Esophagus muscularis mucosa (tissue), 4 donors: ENCODE measurements around the gene TTC12.

Source experiments
- EP300 ChIP-seq: sonication (generic); formaldehyde crosslinking; IDR thresholded peaks from one replicate; pipeline ENCODE4 v1.6.1; 2017; ENCODE audit warnings: antibody characterized with exemption
- POLR2A ChIP-seq: fragments of 450-650 bp; IDR thresholded peaks from one replicate; pipeline ENCODE4 v1.6.1; 2017; ENCODE audit warnings: antibody characterized with exemption, moderate library complexity, mild to moderate bottlenecking, low read depth
- POLR2AphosphoS5 ChIP-seq, 2 donors: sonication (generic); formaldehyde crosslinking; IDR thresholded peaks; one replicate each; pipeline ENCODE4 v1.6.1; 2017; ENCODE audit warnings: antibody characterized with exemption in 2 of 2
- TF ChIP-seq, protein P1 (sequence below), 3 experiments: fragments of 200-600 bp in 2 of 3; fragments of 450-650 bp in 1 of 3; sonication (generic) in 2 of 3; IDR thresholded peaks; one replicate each; pipeline ENCODE4 v1.5.1; 2017 to 2019; ENCODE audit warnings: antibody characterized with exemption in 3 of 3, mild to moderate bottlenecking in 2 of 3, moderate library complexity in 1 of 3

DNA sequence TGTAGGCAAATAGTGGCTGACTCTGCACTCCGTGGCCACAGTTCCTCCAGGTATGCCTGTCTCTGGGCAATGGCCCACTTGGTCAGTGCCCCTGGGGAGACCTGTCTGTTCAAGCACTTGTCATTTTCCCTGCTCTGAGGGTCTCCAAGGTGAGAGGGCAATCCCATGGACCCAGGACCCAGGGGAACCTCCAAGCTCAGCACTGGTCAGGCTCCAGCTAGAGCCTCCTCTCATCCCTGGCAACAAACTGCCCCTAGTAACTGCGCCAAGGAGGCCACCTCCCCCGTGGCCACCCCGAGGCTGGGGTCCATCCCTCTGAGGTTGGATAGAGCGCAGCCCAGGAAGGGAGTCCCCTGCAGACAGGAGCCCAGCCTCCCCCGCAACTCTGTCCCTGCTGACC is 72.5 kb downstream of the TTC12 start:
- TF ChIP-seq, protein P1, sequence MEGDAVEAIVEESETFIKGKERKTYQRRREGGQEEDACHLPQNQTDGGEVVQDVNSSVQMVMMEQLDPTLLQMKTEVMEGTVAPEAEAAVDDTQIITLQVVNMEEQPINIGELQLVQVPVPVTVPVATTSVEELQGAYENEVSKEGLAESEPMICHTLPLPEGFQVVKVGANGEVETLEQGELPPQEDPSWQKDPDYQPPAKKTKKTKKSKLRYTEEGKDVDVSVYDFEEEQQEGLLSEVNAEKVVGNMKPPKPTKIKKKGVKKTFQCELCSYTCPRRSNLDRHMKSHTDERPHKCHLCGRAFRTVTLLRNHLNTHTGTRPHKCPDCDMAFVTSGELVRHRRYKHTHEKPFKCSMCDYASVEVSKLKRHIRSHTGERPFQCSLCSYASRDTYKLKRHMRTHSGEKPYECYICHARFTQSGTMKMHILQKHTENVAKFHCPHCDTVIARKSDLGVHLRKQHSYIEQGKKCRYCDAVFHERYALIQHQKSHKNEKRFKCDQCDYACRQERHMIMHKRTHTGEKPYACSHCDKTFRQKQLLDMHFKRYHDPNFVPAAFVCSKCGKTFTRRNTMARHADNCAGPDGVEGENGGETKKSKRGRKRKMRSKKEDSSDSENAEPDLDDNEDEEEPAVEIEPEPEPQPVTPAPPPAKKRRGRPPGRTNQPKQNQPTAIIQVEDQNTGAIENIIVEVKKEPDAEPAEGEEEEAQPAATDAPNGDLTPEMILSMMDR (IDR thresholded peaks at IDR 0.05): no peak
- TF ChIP-seq POLR2AphosphoS5 (IDR thresholded peaks at IDR 0.05) (no peak), POLR2A (no peak), EP300 (no peak)
